Endothelial cell of umbilical vein (primary cell): ENCODE results near the gene GAS2L3. TPM values are rescaled to one million over a fixed set of nuclear protein-coding genes. Genes with fewer than 3 reads are reported as not detected.
"Not testable (repeated sequence)": the region's sequence is repeated elsewhere in the genome, so short reads cannot be mapped to it uniquely, and the experiment has no call there.

Experiments used
- BruUV-seq: library from RNA; stranded (reverse); fragments of 400-500 nt; replicated peaks from 2 replicates; lab custom pipeline; 2021; lab: Mats Ljungman, UMichigan
- CTCF ChIA-PET: fragments of 300-600, 350-600 bp; sonication (Branson Sonifier 250); formaldehyde crosslinking; loops from one replicate; lab custom pipeline; 2021; ENCODE audit warnings: antibody characterized with exemption, inconsistent platforms; lab: Charles Lee
- POLR2A ChIA-PET: fragments of 300-600, 350-600 bp; sonication (Branson Sonifier 250); formaldehyde crosslinking; loops from one replicate; lab custom pipeline; 2021; ENCODE audit warnings: antibody characterized with exemption, inconsistent platforms; lab: Charles Lee
- DNase-seq: peaks from one replicate; pipeline ENCODE4 v3.0.0-alpha.2; 2011; ENCODE audit warnings: low read depth, low spot score
- FAIRE-seq: peaks from 2 replicates; lab custom pipeline; 2011; peaks lifted over from hg19 to GRCh38; lab: Jason Lieb, UNC
- H2AFZ ChIP-seq: 2 replicates; pipeline ENCODE4 v1.6.0; 2012; ENCODE audit warnings: low read depth, low read length, control low read depth, inconsistent platforms
- H3K27ac ChIP-seq: 2 replicates; pipeline ENCODE4 v1.5.1; 2011; ENCODE audit warnings: low read depth, mild to moderate bottlenecking, control low read depth, low read length, moderate library complexity; ENCODE audit not compliant: insufficient read depth
- H3K27me3 ChIP-seq, 2 experiments: 2 replicates each; pipeline versions ENCODE4 v1.6.0 to v1.6.1; 2011; ENCODE audit warnings: low read length in 2 of 2, mixed read lengths in 1 of 2; ENCODE audit not compliant: control insufficient read depth in 2 of 2, insufficient read depth in 2 of 2
- H3K36me3 ChIP-seq, 2 experiments: 2 replicates in 1 of 2; 3 replicates in 1 of 2; pipeline ENCODE4 v1.5.1; 2011; ENCODE audit warnings: low read length in 2 of 2, mild to moderate bottlenecking in 1 of 2, moderate library complexity in 1 of 2; ENCODE audit not compliant: control insufficient read depth in 2 of 2, insufficient read depth in 2 of 2; ENCODE audit errors: extremely low read depth in 1 of 2
- H3K4me1 ChIP-seq: 3 replicates; pipeline ENCODE4 v1.5.1; 2011; ENCODE audit warnings: mild to moderate bottlenecking, low read length; ENCODE audit not compliant: control insufficient read depth, insufficient read depth; ENCODE audit errors: extremely low read depth
- H3K4me2 ChIP-seq: 2 replicates; pipeline ENCODE4 v1.6.1; 2011; ENCODE audit warnings: low read length, control low read depth, mixed read lengths; ENCODE audit not compliant: insufficient read depth
- H3K4me3 ChIP-seq, 3 experiments: fragments of 200-600 bp in 1 of 3; sonication (generic), shearing (Covaris generic) in 1 of 3; replicated peaks in 1 of 3; 2 replicates each; pipeline ENCODE4 v1.5.1; 2011 to 2016; ENCODE audit warnings: control low read depth in 3 of 3, low read length in 3 of 3, mild to moderate bottlenecking in 2 of 3, inconsistent platforms in 1 of 3, low read depth in 1 of 3, moderate library complexity in 1 of 3; ENCODE audit not compliant: insufficient read depth in 1 of 3
- H3K79me2 ChIP-seq: 2 replicates; pipeline ENCODE4 v1.6.0; 2012; ENCODE audit warnings: low read length, inconsistent platforms; ENCODE audit not compliant: control insufficient read depth, insufficient read depth
- H3K9ac ChIP-seq: replicated peaks from 2 replicates; pipeline ENCODE3; 2011; ENCODE audit warnings: low read length, control low read depth; ENCODE audit not compliant: insufficient read depth; ENCODE audit errors: extremely low read depth
- H3K9me1 ChIP-seq: replicated peaks from 3 replicates; pipeline ENCODE4 v1.6.0; 2011; ENCODE audit warnings: mild to moderate bottlenecking, low read length; ENCODE audit not compliant: control insufficient read depth, insufficient read depth; ENCODE audit errors: extremely low read depth
- H3K9me3 ChIP-seq: replicated peaks from 2 replicates; pipeline ENCODE4 v1.5.1; 2012; ENCODE audit warnings: low read length, inconsistent platforms; ENCODE audit not compliant: control insufficient read depth, insufficient read depth
- H4K20me1 ChIP-seq: replicated peaks from 2 replicates; pipeline ENCODE3; 2011; ENCODE audit warnings: mild to moderate bottlenecking, low read length; ENCODE audit not compliant: control insufficient read depth, insufficient read depth; ENCODE audit errors: extremely low read depth
- EZH2 ChIP-seq: IDR thresholded peaks from 2 replicates; pipeline ENCODE4 v1.6.1; 2012; ENCODE audit warnings: borderline replicate concordance, low read depth, mild to moderate bottlenecking, moderate library complexity, low read length, inconsistent platforms; ENCODE audit not compliant: severe bottlenecking
- JUN ChIP-seq: IDR thresholded peaks from 2 replicates; pipeline ENCODE4 v1.6.1; 2011; ENCODE audit warnings: borderline replicate concordance, low read depth; ENCODE audit not compliant: insufficient read length, insufficient read depth
- MAX ChIP-seq: IDR thresholded peaks from 2 replicates; pipeline ENCODE4 v1.6.1; 2011; ENCODE audit not compliant: insufficient read depth, insufficient read length
- MYC ChIP-seq: IDR thresholded peaks from one replicate; pipeline ENCODE4 v1.6.1; 2011; ENCODE audit warnings: mild to moderate bottlenecking, low read depth, low read length
- POLR2AphosphoS5 ChIP-seq: IDR thresholded peaks from 2 replicates; pipeline ENCODE4 v1.6.1; 2012; ENCODE audit warnings: low read depth, mild to moderate bottlenecking, control low read depth, low read length, moderate library complexity; ENCODE audit not compliant: insufficient read depth
- dilution Hi-C: fragments of 300-500 bp; cut with MboI; formaldehyde crosslinking; loops from one replicate; pipeline ENCODE4 v1.15.0; 2019; ENCODE audit warnings: low sequenced_read_pairs; ENCODE audit not compliant: extremely low pct_ligation_motif_present
- intact Hi-C: fragments of 100-400 bp; cut with micrococcal nuclease; formaldehyde crosslinking; loops from one replicate; pipeline ENCODE4 v1.10.0; 2022
- polyA plus RNA-seq, 4 experiments: library from polyadenylated mRNA; depleted of rRNA in 3 of 4; stranded (reverse) in 3 of 4; unstranded in 1 of 4; fragments of >200 nt; gene quantifications; 2 replicates each; pipeline versions ENCODE4 v1.2.1 to v1.2.3, GENCODE V29; 2011 to 2012; ENCODE audit warnings: missing spikeins in 1 of 4
- total RNA-seq: library from RNA; stranded (reverse); gene quantifications from 2 replicates; pipeline ENCODE4 v1.2.3, GENCODE V29; 2021

GAS2L3 gene
- total and polyA plus RNA-seq, 2 donors (not counting 3 experiments of a cell fraction or from before 2014, with no cell fraction given), result 6.5 to 47.1 TPM

DNA sequence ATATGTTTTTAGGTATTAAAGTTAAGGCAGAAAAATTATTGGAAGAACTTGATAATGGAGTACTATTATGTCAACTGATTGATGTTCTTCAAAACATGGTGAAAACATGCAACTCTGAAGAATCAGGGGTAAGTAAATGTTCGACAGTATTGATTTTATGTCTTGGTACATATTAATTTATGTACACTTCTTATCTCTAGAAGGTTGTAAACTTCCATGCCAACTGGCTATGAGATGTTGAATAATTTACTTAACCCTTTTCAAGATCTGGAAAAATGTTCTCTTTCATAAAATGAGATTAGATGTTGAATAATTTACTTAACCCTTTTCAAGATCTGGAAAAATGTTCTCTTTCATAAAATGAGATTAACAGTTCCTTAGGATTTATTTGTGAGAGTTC is 28.1 kb downstream of the GAS2L3 start:
- FAIRE-seq, result no peak

DNA sequence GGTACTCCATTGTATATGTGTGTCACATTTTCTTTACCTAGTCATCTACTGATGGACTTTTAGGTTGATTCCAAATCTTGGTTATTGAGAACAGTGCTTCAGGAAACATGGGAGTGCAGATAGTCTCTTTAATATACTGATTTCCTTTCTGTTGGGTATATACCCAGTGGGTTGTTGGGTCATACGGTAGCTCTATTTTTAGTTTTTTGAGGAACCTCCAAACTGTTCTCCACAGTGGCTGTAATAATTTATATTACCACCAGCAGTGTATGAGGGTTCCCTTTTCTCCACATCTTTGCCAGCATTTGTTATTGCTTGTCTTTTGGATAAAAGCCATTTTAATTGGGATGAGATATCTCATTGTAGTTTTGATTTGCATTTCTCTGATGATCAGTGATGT is 29.5 kb downstream of the GAS2L3 start:
- H3K9ac ChIP-seq, H3K27ac ChIP-seq, intact Hi-C loops, H3K4me2 ChIP-seq, H3K4me1 ChIP-seq, H4K20me1 ChIP-seq, H3K9me1 ChIP-seq, H3K4me3 ChIP-seq, FAIRE-seq, dilution Hi-C loops, H3K36me3 ChIP-seq, BruUV-seq, DNase-seq, H3K27me3 ChIP-seq, H2AFZ ChIP-seq, H3K9me3 ChIP-seq: not testable (repeated sequence)
- ChIA-PET CTCF (interaction anchor here (1.0 kb wide), 1 partner anchor 48 kb away, joined by 4 read pairs; no protein-coding TSS in a partner anchor), POLR2A (interaction anchor here (0.6 kb wide), 1 partner anchor 18 kb away, joined by 5 read pairs; no protein-coding TSS in a partner anchor)
- peaks cover 14% of the 10 kb centered on the region for H3K79me2 ChIP-seq

More for the DNA sequence above, 28.1 kb downstream of the GAS2L3 start:
- peaks cover 13% of the 10 kb centered on the region for H3K79me2 ChIP-seq
- no peak overlapping the region for H3K27ac ChIP-seq
- TF ChIP-seq EZH2, result no peak
- no peak for TF ChIP-seq MYC
- no peak for TF ChIP-seq MAX
- TF ChIP-seq POLR2AphosphoS5, result no peak
- TF ChIP-seq JUN, result no peak
- CTCF ChIA-PET, result no interaction called here
- H3K27me3 ChIP-seq, result no peaks in the 10 kb centered on the region
- DNase-seq, result no peak
- no peaks in the 10 kb centered on the region for H4K20me1 ChIP-seq
- intact Hi-C loops (no loop called here), dilution Hi-C loops (no loop called here)
- H3K36me3 ChIP-seq, result no peaks in the 10 kb centered on the region
- H3K4me1 ChIP-seq, result no peaks in the 10 kb centered on the region
- POLR2A ChIA-PET, result no interaction called here
- H3K4me2 ChIP-seq, result no peak overlapping the region
- no TSS peak for BruUV-seq
- H3K9ac ChIP-seq, result no peak overlapping the region
- no peak overlapping the region for H3K4me3 ChIP-seq
- no peak overlapping the region for H2AFZ ChIP-seq
- H3K9me1 ChIP-seq, result no peaks in the 10 kb centered on the region
- no peaks in the 10 kb centered on the region for H3K9me3 ChIP-seq
